GM12864 (cell line): Measurements from ENCODE around the gene PAQR8.

Source experiments
- DNase-seq: peaks from one replicate; pipeline ENCODE4 v3.0.0-alpha.2; 2011; ENCODE audit warnings: low read depth
- H3K4me3 ChIP-seq: 2 replicates; pipeline ENCODE4 v1.5.1; 2011; ENCODE audit warnings: mild to moderate bottlenecking, low read depth, low read length, control low read depth
- TF ChIP-seq, protein P1 (sequence below): IDR thresholded peaks from 2 replicates; pipeline ENCODE4 v1.5.1; 2011; ENCODE audit warnings: low read depth, mild to moderate bottlenecking, moderate library complexity, low read length, control low read depth, inconsistent platforms; ENCODE audit errors: missing control alignments

The PAQR8 gene

DNA sequence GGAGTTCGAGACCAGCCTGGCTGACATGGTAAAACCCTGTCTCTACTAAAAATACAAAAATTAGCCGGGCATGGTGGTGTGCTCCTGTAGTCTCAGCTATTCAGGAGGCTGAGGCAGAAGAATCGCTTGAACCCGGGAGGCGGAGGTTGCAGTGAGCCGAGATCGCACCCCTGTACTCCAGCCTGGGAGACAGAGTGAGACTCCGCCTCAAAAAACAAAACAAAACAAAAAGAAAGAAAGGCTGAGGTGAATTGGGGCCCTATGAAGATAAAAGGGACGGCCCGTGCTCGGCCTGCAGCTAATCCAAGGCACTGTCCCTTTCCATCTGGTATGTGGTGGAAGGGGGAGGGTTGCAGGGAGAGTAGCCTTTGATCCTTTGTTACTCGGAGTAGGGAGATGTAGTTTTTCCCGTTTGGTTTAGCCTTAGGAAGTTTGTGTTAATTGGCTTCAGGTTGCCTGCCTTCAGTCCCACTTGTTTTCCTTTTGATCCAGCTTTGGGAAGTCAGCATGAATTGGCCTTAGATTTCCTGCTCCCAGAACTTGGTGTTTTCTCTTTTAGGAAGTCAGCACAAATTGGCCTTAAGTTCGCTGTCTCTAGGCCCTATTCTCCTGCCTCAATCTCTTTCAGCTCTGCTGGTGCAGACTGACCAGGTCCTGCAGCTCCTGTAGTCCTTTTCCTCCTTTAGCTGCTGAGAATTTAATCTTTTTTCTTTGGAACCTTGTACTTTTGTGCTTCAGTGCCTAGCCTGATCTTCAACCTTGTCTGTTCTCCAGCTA, 36.1 kb upstream of the PAQR8 start:
- TF ChIP-seq, protein P1, sequence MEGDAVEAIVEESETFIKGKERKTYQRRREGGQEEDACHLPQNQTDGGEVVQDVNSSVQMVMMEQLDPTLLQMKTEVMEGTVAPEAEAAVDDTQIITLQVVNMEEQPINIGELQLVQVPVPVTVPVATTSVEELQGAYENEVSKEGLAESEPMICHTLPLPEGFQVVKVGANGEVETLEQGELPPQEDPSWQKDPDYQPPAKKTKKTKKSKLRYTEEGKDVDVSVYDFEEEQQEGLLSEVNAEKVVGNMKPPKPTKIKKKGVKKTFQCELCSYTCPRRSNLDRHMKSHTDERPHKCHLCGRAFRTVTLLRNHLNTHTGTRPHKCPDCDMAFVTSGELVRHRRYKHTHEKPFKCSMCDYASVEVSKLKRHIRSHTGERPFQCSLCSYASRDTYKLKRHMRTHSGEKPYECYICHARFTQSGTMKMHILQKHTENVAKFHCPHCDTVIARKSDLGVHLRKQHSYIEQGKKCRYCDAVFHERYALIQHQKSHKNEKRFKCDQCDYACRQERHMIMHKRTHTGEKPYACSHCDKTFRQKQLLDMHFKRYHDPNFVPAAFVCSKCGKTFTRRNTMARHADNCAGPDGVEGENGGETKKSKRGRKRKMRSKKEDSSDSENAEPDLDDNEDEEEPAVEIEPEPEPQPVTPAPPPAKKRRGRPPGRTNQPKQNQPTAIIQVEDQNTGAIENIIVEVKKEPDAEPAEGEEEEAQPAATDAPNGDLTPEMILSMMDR: no peak
- DNase-seq: no peak
- no peak overlapping the region for H3K4me3 ChIP-seq

DNA sequence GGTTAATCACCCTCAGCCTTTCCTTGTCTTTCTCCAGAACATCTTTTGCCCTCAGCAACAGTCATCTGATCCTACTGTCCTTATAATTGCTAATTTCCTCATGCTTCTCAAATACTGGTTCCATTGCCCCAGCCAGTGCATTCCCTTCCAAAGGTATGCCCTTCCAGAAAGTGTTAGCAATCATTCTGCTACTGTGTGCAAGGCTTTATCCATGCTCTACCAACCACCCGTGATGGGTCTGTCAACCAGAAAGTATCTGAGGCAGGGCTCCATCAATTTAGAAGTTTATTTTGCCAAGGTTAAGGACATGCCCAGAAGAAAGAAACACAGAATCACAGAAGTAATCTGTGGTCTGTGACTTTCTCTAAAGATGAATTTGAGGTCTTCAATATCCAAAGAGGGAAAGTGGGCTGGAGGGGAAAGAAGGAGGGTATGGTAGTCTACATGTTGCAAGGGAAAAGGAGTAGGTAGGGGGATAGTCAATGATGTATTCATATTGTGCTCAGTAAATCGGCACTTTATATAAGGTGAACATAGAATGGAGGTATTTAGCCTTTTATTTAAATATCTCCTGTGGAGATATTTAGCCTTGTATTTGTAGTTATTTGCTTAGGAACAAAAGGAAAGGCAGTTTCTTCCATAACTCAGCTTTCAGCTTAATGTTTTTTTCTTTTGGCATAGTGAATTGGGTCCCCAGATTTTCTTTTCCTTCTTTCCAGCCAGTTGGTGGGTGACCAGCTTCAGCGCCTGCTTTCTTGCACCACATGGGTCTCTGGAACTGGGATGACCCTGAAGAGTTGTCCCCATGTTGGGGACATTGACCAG, 35.2 kb upstream of the PAQR8 start:
- TF ChIP-seq, protein P1: no peak
- DNase-seq: no peak
- H3K4me3 ChIP-seq: no peak overlapping the region

DNA sequence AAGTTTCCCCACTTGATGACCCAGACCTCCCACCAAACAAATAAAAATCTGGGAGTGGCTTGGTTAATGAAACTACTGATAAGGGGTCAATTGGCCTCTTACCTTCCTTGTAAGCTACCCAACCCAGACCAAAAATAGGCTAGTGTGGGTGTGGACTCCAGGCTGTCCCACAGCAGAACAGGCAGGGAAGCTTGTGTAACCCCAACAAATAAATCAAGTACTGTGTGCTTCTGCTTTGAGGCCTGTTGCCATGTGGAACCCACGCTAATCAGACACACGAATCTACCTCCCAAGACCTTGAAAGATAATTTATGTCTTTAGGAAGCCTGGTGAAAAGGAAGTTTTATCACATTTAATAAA, 33.7 kb upstream of the PAQR8 start:
- TF ChIP-seq, protein P1: no peak
- DNase-seq: no peak
- H3K4me3 ChIP-seq: no peak overlapping the region

DNA sequence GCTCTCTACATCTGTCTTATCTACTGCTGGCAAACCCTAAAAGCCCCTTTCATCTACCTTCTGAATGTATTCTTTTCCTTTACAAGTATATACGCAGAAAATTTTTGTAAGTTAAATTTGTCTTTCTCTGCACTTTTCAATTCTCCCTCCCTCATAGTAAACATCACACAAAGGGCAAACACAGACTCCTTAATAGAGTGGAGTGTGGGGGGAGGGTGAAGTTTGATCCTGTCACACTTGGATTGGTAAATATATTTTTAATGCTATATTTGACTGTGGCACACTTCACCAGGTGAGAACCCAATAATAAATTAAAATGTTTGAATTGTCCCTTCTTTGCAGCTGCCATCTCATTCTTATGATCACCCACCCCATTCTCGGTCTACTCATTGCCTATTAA, 33.2 kb upstream of the PAQR8 start:
- TF ChIP-seq, protein P1: no peak
- DNase-seq: no peak
- H3K4me3 ChIP-seq: no peak overlapping the region

DNA sequence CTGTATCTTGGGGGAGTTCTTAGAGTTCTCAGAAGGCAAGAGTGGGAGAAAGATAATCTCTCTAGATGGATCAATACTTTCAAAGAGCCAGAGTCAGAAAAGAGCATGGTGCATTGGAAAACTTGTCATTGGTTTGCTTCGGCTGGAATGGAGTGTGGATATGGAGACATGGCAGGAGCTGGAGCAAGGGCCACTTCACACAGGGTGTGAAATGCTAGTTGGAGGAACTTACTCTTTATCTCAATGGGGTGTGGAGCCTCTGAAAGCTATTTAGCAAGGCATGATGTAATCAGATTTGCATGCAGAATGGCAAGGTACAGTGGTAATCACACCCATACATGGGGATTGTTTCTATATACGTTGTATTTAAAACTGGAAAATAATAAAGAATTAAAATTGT, 31.5 kb upstream of the PAQR8 start:
- DNase-seq: no peak
- TF ChIP-seq, protein P1: no peak
- no peak overlapping the region for H3K4me3 ChIP-seq

DNA sequence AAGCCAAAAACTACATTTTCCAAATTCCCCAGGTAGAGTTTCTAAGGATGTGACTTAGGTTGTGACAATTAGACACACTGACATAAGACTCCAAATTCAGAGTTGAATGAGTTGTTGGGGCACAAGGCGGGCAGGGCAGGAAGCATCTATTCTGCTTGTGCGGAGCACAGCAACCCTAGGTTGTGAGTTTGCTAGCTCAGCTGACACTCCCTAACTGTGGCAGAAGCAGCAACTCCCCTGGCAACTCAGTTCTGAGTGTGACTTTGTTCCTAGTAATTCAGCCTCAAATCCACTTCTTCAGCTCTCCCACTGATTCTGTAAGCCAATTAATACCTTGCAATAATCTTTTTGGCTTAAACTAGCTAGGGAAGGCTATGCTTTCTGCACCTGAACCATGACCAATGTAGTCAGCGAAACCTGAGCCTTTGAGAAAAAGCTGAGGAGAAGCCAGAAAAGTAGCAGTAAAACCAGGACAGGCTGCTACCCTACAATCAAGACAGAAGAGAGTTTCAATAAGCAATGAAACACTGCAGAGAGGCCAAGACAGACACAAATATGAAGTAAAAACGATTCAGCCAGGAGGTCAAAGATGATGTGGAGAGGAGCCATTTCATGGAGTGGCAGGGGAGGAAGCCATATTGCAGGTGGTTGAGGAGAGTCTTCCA, 30.0 kb upstream of the PAQR8 start:
- TF ChIP-seq, protein P1: no peak
- H3K4me3 ChIP-seq: no peak overlapping the region
- DNase-seq: no peak
